H9 (cell line): ENCODE data around the gene CNNM4. TPM values are rescaled to one million over a fixed set of nuclear protein-coding genes. Genes with fewer than 3 reads are reported as not detected.

Experiments
- DNase-seq: peaks from one replicate; pipeline ENCODE4 v3.0.0-alpha.2; 2017
- H2AFZ ChIP-seq: one replicate; pipeline ENCODE4 v1.6.1; 2013; ENCODE audit warnings: mild to moderate bottlenecking, low read length, control low read depth, moderate library complexity
- H2AK5ac ChIP-seq: 2 replicates; pipeline ENCODE4 v1.6.1; 2013; ENCODE audit warnings: low read length, control low read depth, mixed read lengths; ENCODE audit not compliant: insufficient read length
- H2BK120ac ChIP-seq: one replicate; pipeline ENCODE4 v1.6.1; 2013; ENCODE audit warnings: low read depth, mild to moderate bottlenecking, low read length, control low read depth, inconsistent platforms; ENCODE audit not compliant: poor library complexity, severe bottlenecking
- H2BK12ac ChIP-seq: 2 replicates; pipeline ENCODE4 v1.6.1; 2013; ENCODE audit warnings: low read length, control low read depth, mixed read lengths, low read depth; ENCODE audit not compliant: insufficient read length
- H2BK15ac ChIP-seq: 2 replicates; pipeline ENCODE4 v1.6.1; 2013; ENCODE audit warnings: low read depth, low read length, control low read depth
- H2BK20ac ChIP-seq: one replicate; pipeline ENCODE4 v1.6.1; 2013; ENCODE audit warnings: low read depth, mild to moderate bottlenecking, low read length, control low read depth, inconsistent platforms; ENCODE audit not compliant: poor library complexity, severe bottlenecking
- H2BK5ac ChIP-seq: 2 replicates; pipeline ENCODE4 v1.6.1; 2013; ENCODE audit warnings: low read length, control low read depth, mixed read lengths; ENCODE audit not compliant: insufficient read length
- H3K14ac ChIP-seq: 2 replicates; pipeline ENCODE4 v1.6.1; 2013; ENCODE audit warnings: low read length, control low read depth; ENCODE audit not compliant: insufficient read depth
- H3K18ac ChIP-seq: 2 replicates; pipeline ENCODE4 v1.6.1; 2013; ENCODE audit warnings: low read depth, mild to moderate bottlenecking, mixed read lengths, low read length, control low read depth; ENCODE audit not compliant: insufficient read length
- H3K23ac ChIP-seq: 2 replicates; pipeline ENCODE4 v1.6.1; 2013; ENCODE audit warnings: low read length, control low read depth, mixed read lengths, low read depth; ENCODE audit not compliant: insufficient read length
- H3K23me2 ChIP-seq: 2 replicates; pipeline ENCODE4 v1.6.1; 2013; ENCODE audit warnings: low read depth, mild to moderate bottlenecking, mixed read lengths, low read length, control low read depth; ENCODE audit not compliant: insufficient read length, poor library complexity, severe bottlenecking
- H3K27ac ChIP-seq: 2 replicates; pipeline ENCODE4 v1.5.1; 2013; ENCODE audit warnings: low read length, control low read depth, mixed read lengths, low read depth; ENCODE audit not compliant: insufficient read length
- H3K27me3 ChIP-seq: 2 replicates; pipeline ENCODE4 v1.6.1; 2013; ENCODE audit warnings: low read length, control low read depth, inconsistent platforms; ENCODE audit not compliant: insufficient read depth
- H3K4ac ChIP-seq: 2 replicates; pipeline ENCODE4 v1.6.1; 2013; ENCODE audit warnings: low read depth, mild to moderate bottlenecking, control low read depth, inconsistent platforms, low read length, moderate library complexity
- H3K4me1 ChIP-seq: 2 replicates; pipeline ENCODE4 v1.6.1; 2013; ENCODE audit warnings: low read length, control low read depth, inconsistent platforms; ENCODE audit not compliant: insufficient read depth
- H3K4me2 ChIP-seq: 2 replicates; pipeline ENCODE4 v1.6.1; 2013; ENCODE audit warnings: low read length, control low read depth, mixed read lengths; ENCODE audit not compliant: insufficient read length, insufficient read depth
- H3K56ac ChIP-seq: 2 replicates; pipeline ENCODE4 v1.6.1; 2013; ENCODE audit warnings: low read depth, mild to moderate bottlenecking, mixed read lengths, low read length, control low read depth; ENCODE audit not compliant: insufficient read length
- H3K79me1 ChIP-seq: 2 replicates; pipeline ENCODE4 v1.6.1; 2013; ENCODE audit warnings: low read depth, mild to moderate bottlenecking, moderate library complexity, low read length, control low read depth, inconsistent platforms; ENCODE audit not compliant: insufficient read depth, poor library complexity, severe bottlenecking
- H3K79me2 ChIP-seq: 2 replicates; pipeline ENCODE4 v1.6.1; 2013; ENCODE audit warnings: low read length, control low read depth, inconsistent platforms; ENCODE audit not compliant: insufficient read depth
- H3K9ac ChIP-seq: 2 replicates; pipeline ENCODE4 v1.6.1; 2013; ENCODE audit warnings: low read length, control low read depth, mixed read lengths; ENCODE audit not compliant: insufficient read length; ENCODE audit errors: extremely low read depth
- H3K9me3 ChIP-seq: one replicate; pipeline ENCODE4 v1.6.1; 2013; ENCODE audit warnings: low read depth, low read length, inconsistent platforms; ENCODE audit not compliant: control insufficient read depth
- H3T11ph ChIP-seq: one replicate; pipeline ENCODE4 v1.6.1; 2013; ENCODE audit warnings: mild to moderate bottlenecking, low read length, control low read depth, inconsistent platforms
- H4K20me1 ChIP-seq: one replicate; pipeline ENCODE4 v1.6.1; 2013; ENCODE audit not compliant: control insufficient read depth, insufficient read length, insufficient read depth
- H4K5ac ChIP-seq: 2 replicates; pipeline ENCODE4 v1.6.1; 2013; ENCODE audit warnings: low read depth, mild to moderate bottlenecking, mixed read lengths, low read length, control low read depth; ENCODE audit not compliant: insufficient read length
- H4K8ac ChIP-seq: replicated peaks from 2 replicates; pipeline ENCODE4 v1.6.1; 2013; ENCODE audit warnings: low read length, control low read depth, mixed read lengths, low read depth; ENCODE audit not compliant: insufficient read length
- H4K91ac ChIP-seq: 2 replicates; pipeline ENCODE4 v1.6.1; 2013; ENCODE audit warnings: low read depth, mild to moderate bottlenecking, moderate library complexity, mixed read lengths, low read length, control low read depth; ENCODE audit not compliant: insufficient read length
- H3K27ac Mint-ChIP-seq, 3 experiments: 2 replicates in 2 of 3; 3 replicates in 1 of 3; pipeline ENCODE4 v1.8.0; 2020 to 2021; ENCODE audit warnings: mixed read lengths in 3 of 3, mild to moderate bottlenecking in 1 of 3, moderate library complexity in 1 of 3
- H3K27me3 Mint-ChIP-seq: 2 replicates; pipeline ENCODE4 v1.8.0; 2021; ENCODE audit warnings: low read depth, mild to moderate bottlenecking, moderate library complexity, mixed read lengths
- H3K36me3 Mint-ChIP-seq, 3 experiments: 2 replicates in 2 of 3; 3 replicates in 1 of 3; pipeline ENCODE4 v1.8.0; 2020 to 2021; ENCODE audit warnings: low read depth in 3 of 3, mixed read lengths in 3 of 3; ENCODE audit not compliant: insufficient read depth in 1 of 3
- H3K4me1 Mint-ChIP-seq, 2 experiments: 2 replicates each; pipeline ENCODE4 v1.8.0; 2020; ENCODE audit warnings: mixed read lengths in 2 of 2
- H3K4me3 Mint-ChIP-seq, 2 experiments: 2 replicates in 1 of 2; 3 replicates in 1 of 2; pipeline ENCODE4 v1.8.0; 2020 to 2021; ENCODE audit warnings: mild to moderate bottlenecking in 2 of 2, mixed read lengths in 2 of 2, moderate library complexity in 1 of 2
- H3K9me3 Mint-ChIP-seq, 2 experiments: 2 replicates in 1 of 2; 3 replicates in 1 of 2; pipeline ENCODE4 v1.8.0; 2020; ENCODE audit warnings: mild to moderate bottlenecking in 2 of 2, mixed read lengths in 2 of 2, moderate library complexity in 1 of 2
- WGBS: extraction: QIAGEN DNeasy Blood & Tissue Kit; methylation state at CpG from one replicate; pipeline ENCODE4 v1.1.7; 2013; ENCODE audit warnings: missing lambda C conversion rate, low lambda C conversion rate, mixed read lengths; ENCODE audit not compliant: insufficient read length; ENCODE audit errors: extremely low coverage; 5-methylcytosine and 5-hydroxymethylcytosine counted together
- total RNA-seq: library from RNA; stranded (reverse); gene quantifications from 2 replicates; pipeline ENCODE4 v1.2.1, GENCODE V29; 2021
- TF ChIP-seq, protein P1 (sequence below): fragments of 200-600 bp; sonication (generic); conservative IDR thresholded peaks from 3 replicates; pipeline ENCODE4 v1.8.0; 2021; ENCODE audit warnings: antibody characterized with exemption, mild to moderate bottlenecking

The CNNM4 gene
- total RNA-seq, 1 experiment from 2014 or later: 8.5 TPM

GRCh38 chr2:96847586-96847985, 86.9 kb downstream of the CNNM4 start:
- TF ChIP-seq, protein P1, sequence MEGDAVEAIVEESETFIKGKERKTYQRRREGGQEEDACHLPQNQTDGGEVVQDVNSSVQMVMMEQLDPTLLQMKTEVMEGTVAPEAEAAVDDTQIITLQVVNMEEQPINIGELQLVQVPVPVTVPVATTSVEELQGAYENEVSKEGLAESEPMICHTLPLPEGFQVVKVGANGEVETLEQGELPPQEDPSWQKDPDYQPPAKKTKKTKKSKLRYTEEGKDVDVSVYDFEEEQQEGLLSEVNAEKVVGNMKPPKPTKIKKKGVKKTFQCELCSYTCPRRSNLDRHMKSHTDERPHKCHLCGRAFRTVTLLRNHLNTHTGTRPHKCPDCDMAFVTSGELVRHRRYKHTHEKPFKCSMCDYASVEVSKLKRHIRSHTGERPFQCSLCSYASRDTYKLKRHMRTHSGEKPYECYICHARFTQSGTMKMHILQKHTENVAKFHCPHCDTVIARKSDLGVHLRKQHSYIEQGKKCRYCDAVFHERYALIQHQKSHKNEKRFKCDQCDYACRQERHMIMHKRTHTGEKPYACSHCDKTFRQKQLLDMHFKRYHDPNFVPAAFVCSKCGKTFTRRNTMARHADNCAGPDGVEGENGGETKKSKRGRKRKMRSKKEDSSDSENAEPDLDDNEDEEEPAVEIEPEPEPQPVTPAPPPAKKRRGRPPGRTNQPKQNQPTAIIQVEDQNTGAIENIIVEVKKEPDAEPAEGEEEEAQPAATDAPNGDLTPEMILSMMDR: no peak
- H3K79me1 ChIP-seq: peaks cover 2% of the 10 kb centered on the region
- no peak overlapping the region for H2BK15ac ChIP-seq
- Mint-ChIP-seq H3K36me3 (peaks cover 20 to 44% (median 29%) of the 10 kb centered on the region in 3 experiments; a peak in 6 of 7 replicates), H3K4me1 (peaks cover 0 to 3% of the 10 kb centered on the region in 2 experiments; a peak in 1 of 4 replicates), H3K27me3 (no peaks in the 10 kb centered on the region), H3K4me3 (no peak overlapping the region), H3K9me3 (no peaks in the 10 kb centered on the region), H3K27ac (peak overlapping the region in 1 of 3 experiments; percentile 36; a peak in 1 of 7 replicates)
- H3K23ac ChIP-seq: no peak overlapping the region
- H4K91ac ChIP-seq: no peak overlapping the region
- no peak overlapping the region for H4K5ac ChIP-seq
- DNase-seq: peak; percentile 28
- H3K23me2 ChIP-seq: no peaks in the 10 kb centered on the region
- WGBS: no CpG with 5 or more reads among the region's 10 CpGs
- no peaks in the 10 kb centered on the region for H3K4me1 ChIP-seq
- no peaks in the 10 kb centered on the region for H4K20me1 ChIP-seq
- no peak overlapping the region for H2AFZ ChIP-seq
- no peak overlapping the region for H3K4me2 ChIP-seq
- H3K9me3 ChIP-seq: no peaks in the 10 kb centered on the region
- H4K8ac ChIP-seq: no peak overlapping the region
- H3K79me2 ChIP-seq: no peaks in the 10 kb centered on the region
- H3K18ac ChIP-seq: no peak overlapping the region
- no peak overlapping the region for H2AK5ac ChIP-seq
- no peaks in the 10 kb centered on the region for H3K27me3 ChIP-seq
- no peak overlapping the region for H2BK12ac ChIP-seq
- H2BK5ac ChIP-seq: no peak overlapping the region
- H3K27ac ChIP-seq: no peak overlapping the region
- no peak overlapping the region for H3K56ac ChIP-seq
- no peak overlapping the region for H2BK120ac ChIP-seq
- H3T11ph ChIP-seq: no peak overlapping the region
- H3K9ac ChIP-seq: no peak overlapping the region
- H3K14ac ChIP-seq: no peak overlapping the region
- no peak overlapping the region for H3K4ac ChIP-seq
- no peak overlapping the region for H2BK20ac ChIP-seq
